GOT3 (cell line): ENCODE measurements around the gene CLTC.
"Not testable (repeated sequence)": the region's sequence is repeated elsewhere in the genome, so short reads cannot be mapped to it uniquely, and the experiment has no call there.

Source experiments
- DNase-seq: peaks from one replicate; lab custom pipeline; 2025; ENCODE audit warnings: mixed read lengths; lab: John Stamatoyannopoulos, UW

The CLTC gene

DNA sequence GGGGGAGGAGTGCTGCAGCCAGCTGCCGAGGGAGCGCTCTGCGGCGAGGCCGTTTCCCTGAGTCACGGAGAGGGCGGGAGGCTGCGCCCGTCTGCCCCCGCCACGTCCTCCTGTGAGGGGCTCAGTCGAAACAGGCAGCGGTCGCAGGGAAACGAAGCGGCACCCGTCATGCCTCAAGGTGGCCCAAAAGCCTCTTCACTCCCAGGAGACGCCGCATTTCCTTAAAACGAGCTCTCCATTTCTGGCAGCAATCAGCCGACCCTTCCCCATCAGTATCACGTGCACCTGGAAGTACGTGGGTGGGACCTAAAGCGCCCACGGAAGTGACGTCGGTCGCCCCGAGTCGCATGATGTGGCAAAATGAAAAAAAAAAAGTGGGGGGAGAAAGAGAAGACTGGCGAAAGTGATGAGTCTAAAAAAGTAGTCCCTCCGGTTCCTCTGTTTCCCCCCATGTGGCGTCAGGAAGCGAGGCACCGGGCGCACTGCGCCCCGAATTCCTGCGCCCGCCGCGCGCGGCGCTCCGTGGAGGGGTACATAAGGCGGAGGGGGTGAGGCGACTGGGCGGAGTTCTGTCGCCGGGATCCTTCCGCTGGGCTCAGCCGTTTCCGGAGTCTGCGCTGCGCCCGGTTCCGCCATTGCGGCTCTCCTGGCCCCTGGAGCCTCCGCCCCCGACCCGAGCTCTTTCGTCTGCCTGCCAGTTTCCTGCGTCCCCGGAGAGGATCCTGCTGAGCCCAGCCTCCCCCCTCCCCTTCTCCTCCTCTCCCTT is at the start of gene CLTC:
CLTC (plus strand) TSS at position 598 of the 766 bp plus-strand sequence. CDS start 237 bp downstream, outside the sequence.
- peak; percentile 92 for DNase-seq

DNA sequence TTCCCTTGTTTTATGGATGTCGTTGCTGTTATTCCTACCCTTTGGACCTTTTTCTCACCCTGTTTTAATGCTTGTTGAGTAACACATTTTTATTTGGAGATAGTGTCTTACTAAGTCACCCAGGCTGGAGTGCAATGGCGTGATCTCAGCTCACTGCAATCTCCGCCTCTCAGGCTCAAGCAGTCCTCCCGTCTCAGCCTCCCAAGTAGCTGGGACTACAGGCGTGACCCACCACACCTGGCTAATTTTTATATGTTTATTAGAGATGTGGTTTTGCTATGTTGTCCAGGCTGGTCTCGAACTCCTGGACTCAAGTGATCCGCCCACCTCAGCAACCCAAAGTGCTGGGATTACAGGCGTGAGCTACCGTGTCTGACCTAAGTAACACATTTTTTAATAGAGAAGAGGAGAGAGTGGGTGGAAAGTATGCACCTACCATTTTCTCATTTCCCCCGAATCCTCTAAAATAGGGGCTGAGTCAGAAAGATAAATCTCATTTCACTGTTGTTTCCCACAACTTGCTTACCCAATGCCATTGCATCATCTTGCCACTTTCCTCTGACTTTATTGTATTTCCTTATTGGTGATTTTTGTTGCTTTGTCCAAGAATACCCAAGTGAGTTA is 47.3 kb upstream of the CLTC start:
- DNase-seq: no peak

DNA sequence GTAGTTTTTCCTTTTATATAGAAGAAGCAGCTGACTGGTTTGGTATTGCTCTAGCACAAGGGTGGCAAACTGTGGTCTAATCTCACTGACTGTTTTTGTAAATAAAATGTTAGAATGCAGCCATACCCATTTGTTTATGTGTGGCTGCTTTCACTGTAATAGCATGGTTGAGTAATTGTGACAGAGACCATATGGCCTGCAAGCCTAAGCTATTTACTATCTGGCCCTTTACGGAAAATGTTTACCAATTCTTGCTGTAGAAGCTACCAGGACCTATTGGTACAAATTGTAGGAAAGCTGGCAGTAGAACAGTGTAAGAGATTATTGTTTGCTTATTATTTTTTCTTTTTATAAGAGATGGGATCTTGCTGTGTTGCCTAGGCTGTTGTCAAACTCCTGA is 35.5 kb upstream of the CLTC start:
- DNase-seq: not testable (repeated sequence)

DNA sequence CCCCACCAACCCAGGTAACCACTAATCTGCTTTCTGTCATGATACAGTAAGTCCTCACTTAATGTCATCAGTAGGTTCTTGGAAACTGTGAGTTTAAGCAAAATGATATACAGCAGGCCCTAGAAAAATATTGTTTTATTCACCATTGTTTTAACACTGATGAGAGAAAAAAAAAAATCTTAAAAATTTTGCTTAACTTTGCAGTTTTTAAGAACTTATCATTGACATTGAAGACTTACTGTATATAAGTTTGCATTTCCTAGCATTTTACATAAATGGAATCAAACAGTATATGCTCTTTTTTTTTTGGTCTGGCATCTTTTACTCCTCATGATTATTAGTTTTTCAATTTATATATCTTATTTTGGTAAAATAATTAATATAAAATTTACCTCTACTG is 19.5 kb upstream of the CLTC start:
- DNase-seq: no peak

DNA sequence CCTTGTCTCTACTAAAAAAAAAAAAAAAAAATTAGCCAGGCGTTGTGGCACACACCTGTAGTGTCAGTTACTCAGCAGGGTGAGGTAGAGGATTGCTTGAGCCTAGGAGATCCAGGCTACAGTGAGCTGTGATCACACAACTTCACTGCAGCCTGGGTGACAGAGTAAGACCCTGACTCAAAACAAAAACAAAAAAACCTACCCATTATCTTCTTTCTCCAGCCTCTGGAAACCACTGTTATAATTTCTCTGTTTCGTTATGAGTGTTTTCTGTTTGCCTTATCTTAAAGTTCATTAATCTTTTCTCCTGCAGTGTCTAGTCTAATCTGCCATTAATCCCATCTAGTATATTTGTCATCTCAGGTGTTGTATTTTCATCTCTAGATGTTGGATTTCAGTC is 18.6 kb upstream of the CLTC start:
- no peak for DNase-seq

- DNase-seq: no peak
Measured at GRCh38 chr17:59607061-59607460, 12.6 kb upstream of the CLTC start.

DNA sequence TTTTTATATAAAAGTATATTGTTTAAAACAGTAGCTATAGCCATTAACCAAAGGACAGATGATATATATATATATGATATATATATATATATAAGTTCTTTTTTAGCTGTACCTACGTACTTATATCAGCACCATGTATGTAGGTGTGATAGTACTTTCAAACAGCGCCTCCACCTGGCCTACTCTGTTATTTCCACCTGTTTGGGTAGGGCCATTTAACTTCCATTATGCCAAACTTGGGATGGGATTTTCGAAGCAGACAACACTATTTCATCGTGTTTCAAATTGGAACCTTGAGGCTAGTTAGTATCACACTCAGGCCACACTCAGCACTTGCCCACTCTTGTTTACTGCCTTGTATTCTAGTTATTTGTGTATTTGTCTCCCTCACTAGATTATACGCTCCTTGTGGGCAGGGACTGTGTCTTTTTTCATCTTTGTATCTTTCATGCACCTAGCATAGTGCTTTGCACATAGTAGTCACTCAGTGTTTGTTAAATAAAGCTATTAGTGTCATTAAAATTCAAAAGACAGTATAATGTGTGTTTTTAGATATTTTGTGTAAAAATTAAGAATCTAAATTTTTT is 11.8 kb upstream of the CLTC start:
- no peak for DNase-seq

- no peak for DNase-seq
Measured at GRCh38 chr17:59611503-59611902, 8.2 kb upstream of the CLTC start.

DNA sequence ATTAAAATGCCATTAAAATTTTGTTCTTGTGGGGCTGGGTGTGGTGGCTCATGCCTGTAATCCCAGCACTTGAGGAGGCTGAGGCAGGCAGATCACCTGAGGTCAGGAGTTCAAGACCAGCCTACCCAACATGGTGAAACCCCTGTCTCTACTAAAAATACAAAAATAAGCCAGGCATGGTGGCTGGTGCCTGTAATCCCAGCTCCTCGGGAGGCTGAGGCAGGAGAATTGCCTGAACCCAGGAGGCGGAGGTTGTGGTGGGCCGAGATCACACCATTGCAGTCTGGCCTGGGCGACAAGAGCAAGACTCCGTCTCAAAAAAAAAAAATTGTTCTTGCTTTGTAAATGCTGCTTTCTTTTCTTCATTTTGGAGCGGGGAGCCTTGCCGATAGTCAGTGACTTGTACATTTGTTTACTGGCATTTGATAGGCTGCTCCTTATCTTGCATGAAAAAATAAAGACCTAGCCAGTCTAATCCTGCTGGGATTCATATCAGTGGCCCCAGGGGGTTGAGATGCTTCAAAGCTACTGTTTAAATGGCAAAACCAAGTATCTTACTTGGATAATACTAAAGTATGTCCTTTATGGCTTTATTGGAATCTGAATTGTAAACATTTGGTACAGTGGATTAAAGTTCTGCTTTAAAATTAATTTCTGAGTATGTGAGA is 3.3 kb upstream of the CLTC start:
- no peak for DNase-seq

- no peak for DNase-seq
Measured at GRCh38 chr17:59617156-59617732, 2.5 kb upstream of the CLTC start.

DNA sequence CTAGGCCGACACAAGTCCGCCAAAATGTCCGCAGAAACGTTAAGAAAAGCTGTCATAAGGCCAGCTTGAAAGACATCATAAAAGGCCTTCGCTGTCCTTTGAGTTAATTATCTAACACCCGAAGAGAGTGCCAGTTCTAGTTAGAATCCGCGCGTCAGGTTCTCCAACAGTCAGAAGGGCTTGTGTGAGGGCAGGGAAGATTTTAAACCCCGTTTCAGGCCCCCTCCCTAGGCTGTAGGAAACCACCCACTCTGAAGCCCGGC is 729 bp upstream of the CLTC start:
- no peak for DNase-seq

DNA sequence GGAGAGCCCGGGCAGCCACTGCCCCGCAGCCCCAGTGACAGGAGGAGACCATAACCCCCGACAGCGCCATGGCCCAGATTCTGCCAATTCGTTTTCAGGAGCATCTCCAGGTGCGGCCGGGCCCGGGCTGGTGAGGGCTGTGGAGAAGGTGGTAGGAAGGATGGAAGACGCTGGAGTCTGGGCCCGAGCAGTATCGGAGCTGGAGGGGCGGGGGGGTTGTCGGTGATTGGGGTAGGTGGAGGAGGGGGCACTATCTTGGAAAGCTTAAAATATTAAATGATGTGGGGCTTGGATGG is 317 bp downstream of the CLTC start:
- DNase-seq: no peak

GRCh38 chr17:59620518-59621259 is 994 bp downstream of the CLTC start:
- no peak for DNase-seq

DNA sequence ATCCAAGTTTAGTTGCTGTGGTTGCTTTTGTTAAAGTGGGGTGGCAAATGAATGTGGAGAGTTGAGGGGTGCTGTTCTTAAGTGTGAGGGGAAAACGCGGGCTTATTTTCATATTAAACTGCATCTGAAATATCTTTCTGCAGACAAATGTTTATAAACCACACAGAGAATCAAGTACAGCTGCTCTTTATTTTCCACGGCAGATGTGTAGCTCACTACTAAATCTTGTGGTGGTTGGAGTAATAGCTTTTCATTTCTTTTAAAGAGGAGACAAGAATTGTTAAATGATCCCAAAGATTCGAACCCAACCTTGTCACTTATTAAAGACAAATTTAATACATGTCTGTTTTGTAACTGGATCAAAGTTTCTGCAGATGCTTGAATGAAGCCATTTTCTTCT is 2.1 kb downstream of the CLTC start:
- DNase-seq: no peak

DNA sequence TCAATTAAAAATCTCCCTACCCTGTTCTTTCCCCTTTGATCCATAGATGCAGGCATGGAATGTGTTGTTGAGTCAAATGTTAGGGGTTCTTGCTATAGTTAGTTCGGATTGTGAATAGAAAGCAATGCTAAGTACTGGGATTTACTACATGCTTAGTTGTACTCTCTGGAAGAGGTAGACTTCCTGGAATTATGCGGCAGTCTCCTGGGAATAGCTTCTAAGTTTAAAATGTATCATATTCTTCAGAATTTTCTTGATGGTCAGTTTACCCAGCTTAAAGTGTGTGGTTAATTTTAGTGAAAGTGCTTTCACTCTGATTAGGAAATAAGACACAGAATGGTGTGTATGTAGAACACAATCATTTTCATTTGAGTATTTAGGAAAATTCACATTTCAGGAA is 3.5 kb downstream of the CLTC start:
- no peak for DNase-seq

DNA sequence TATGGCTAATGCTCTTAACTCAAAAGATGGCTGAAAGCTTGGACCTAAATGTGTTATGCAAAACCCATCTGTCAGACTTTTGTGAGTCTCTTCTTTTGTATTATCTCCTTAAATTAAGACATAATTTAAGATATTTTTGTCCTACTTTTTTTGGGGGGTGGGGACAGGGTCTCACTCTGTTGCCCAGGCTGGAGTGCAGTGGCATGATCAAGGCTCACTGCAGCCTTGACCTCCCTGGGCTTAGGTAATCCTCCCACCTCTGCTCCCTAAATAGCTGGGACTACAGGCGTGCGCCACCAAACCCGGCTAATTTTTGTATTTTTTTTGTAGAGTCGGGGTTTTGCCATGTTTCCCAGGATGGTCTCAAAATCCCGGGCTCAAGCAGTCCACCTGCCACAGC is 7.1 kb downstream of the CLTC start:
- DNase-seq: no peak

DNA sequence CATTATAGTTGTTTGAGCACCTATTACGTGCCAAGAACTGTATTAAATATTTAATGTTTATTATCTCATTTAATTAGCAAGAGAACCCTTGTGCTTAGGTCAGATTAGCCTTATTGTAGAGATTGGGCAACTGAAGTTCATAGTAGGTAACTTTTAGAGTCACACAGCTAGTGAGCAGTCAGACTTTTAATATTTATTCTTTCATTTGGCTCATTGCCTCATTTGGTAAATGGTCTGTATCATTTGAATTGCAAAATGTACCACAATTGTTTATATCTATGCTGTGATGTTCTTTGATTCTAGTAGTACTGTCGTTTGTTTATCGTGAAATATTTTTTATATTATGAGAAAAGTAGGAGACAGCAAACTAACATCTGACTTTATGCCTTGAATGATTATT is 7.6 kb downstream of the CLTC start:
- DNase-seq: no peak

DNA sequence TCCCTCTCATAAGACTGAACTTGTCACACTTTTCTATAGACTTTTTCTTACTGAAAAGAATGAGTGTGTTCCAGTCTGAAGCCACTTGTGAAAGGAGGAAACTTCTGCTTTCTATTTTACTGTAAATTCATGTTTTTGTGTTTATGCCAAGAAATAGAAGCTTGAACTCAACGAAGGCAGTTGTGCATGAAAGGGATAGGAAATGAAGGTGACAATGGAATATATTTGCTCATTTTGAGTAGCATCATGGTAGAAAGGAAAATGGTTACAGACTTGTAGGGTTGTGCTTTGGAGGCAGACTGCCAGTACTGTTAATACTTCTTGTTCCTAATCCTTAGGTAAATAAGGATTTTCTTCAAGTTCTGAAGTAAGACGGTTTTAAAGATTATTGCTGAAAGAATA is 8.1 kb downstream of the CLTC start:
- no peak for DNase-seq

DNA sequence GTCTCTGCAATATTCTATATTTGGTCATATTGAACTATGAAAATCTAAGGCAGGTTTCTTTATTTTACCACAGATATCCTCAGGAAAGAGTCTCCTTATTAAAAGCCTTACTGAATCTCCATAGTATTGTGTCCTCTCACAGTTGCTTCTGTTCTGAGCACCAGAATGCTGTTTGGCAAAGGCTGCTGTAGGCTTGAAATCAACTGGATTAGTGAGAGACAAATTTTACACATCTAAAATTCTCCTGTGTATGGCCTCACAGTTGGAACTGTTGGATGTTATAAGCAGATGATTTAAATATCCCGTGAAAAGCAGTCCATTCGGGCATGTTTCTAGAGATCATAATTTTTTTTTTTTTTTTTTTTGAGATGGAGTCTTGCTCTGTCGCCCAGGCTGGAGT is 9.5 kb downstream of the CLTC start:
- no peak for DNase-seq

GRCh38 chr17:59631276-59631675 is 11.6 kb downstream of the CLTC start:
- no peak for DNase-seq

DNA sequence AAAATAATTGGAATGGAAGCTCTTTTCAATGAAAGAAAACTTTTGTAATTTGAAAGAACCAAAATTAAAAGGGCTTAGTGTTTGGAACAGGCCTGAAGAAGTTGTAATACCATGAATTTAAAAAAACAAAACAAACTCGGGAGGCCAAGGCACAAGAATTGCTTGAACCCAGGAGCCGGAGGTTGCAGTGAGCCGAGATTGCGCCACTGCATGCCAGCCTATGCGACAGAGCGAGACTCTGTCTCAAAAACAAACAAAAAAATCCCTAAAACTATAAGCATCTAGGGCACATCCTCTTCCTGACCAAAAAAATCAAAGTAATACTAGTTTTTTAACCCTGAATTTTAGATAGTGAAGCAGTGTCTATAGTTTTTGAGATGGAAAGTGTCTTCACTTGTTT is 12.7 kb downstream of the CLTC start:
- no peak for DNase-seq

- no peak for DNase-seq
Measured at GRCh38 chr17:59633658-59634359, 14.1 kb downstream of the CLTC start.
